Hematopoietic multipotent progenitor cell treated with erythropoietin and hydrocortisone succinate and interleukin-3 and kit ligand, for 17 days (in vitro differentiated cells): ENCODE data around the gene CCDC71L.

Experiments
- DNase-seq: peaks from one replicate; pipeline ENCODE4 v3.0.0-alpha.2; 2015; ENCODE audit warnings: low spot score

The CCDC71L gene

GRCh38 chr7:106659166-106659962 is 1.6 kb downstream of the CCDC71L start:
- DNase-seq = no peak

GRCh38 chr7:106658316-106659165 is 2.4 kb downstream of the CCDC71L start:
- peak; percentile 55 for DNase-seq

GRCh38 chr7:106657085-106657991 is 3.6 kb downstream of the CCDC71L start:
- peak; percentile 52 for DNase-seq

- no peak for DNase-seq
Observed at GRCh38 chr7:106655703-106656498, 5.1 kb downstream of the CCDC71L start.

GRCh38 chr7:106653488-106653887 is 7.5 kb downstream of the CCDC71L start:
- no peak for DNase-seq

- no peak for DNase-seq
Observed at GRCh38 chr7:106652909-106653308, 8.0 kb downstream of the CCDC71L start.

- no peak for DNase-seq
Observed at GRCh38 chr7:106652092-106652491, 8.9 kb downstream of the CCDC71L start.

- DNase-seq = no peak
Observed at GRCh38 chr7:106646256-106646655, 14.7 kb downstream of the CCDC71L start.

GRCh38 chr7:106644999-106645398 is 16.0 kb downstream of the CCDC71L start:
- no peak for DNase-seq

- DNase-seq = no peak
Observed at GRCh38 chr7:106643216-106644000, 17.6 kb downstream of the CCDC71L start.

GRCh38 chr7:106641416-106641815 is 19.5 kb downstream of the CCDC71L start:
- no peak for DNase-seq

GRCh38 chr7:106640368-106641141 is 20.4 kb downstream of the CCDC71L start:
- no peak for DNase-seq

GRCh38 chr7:106639476-106640334 is 21.3 kb downstream of the CCDC71L start:
- no peak for DNase-seq

- DNase-seq = no peak
Observed at GRCh38 chr7:106635411-106635810, 25.5 kb downstream of the CCDC71L start.

- DNase-seq = no peak
Observed at GRCh38 chr7:106634958-106635357, 26.0 kb downstream of the CCDC71L start.

GRCh38 chr7:106630648-106631047 is 30.3 kb downstream of the CCDC71L start:
- DNase-seq = no peak

- DNase-seq = no peak
Observed at GRCh38 chr7:106629516-106629915, 31.4 kb downstream of the CCDC71L start.

GRCh38 chr7:106626376-106627164 is 34.4 kb downstream of the CCDC71L start:
- no peak for DNase-seq
